ENCODE data around the gene MX1.

Gene MX1

GRCh38 chr21:41379901-41380300 is 46.1 kb upstream of the MX1 start:
- H3K27ac ChIP-seq (replicated peaks): no peak overlapping the region
- DNase-seq (ENCODE audit: low read depth in 1 of 2, low spot score in 1 of 2): no peak
- no peak overlapping the region for H3K4me3 ChIP-seq (replicated peaks; ENCODE audit: insufficient read depth, low read length)
- no peak for TF ChIP-seq POLR2AphosphoS5 (IDR thresholded peaks at IDR 0.05; ENCODE audit: low read depth)
- TF ChIP-seq CTCF (IDR thresholded peaks at IDR 0.05; ENCODE audit: insufficient read depth, low read length): no peak
- no peak for TF ChIP-seq REST (IDR thresholded peaks at IDR 0.05; ENCODE audit: insufficient replicate concordance, low read depth)
- no peak for TF ChIP-seq SPI1 (IDR thresholded peaks at IDR 0.05; ENCODE audit: borderline replicate concordance, low read depth)
- no peaks in the 10 kb centered on the region for H3K27me3 ChIP-seq (ENCODE audit: insufficient read depth, poor library complexity, severe bottlenecking)

- Histone ChIP-seq H3K27ac (replicated peaks) (no peak overlapping the region), H3K27me3 (ENCODE audit: insufficient read depth, poor library complexity, severe bottlenecking) (no peaks in the 10 kb centered on the region), H3K4me3 (replicated peaks; ENCODE audit: insufficient read depth, low read length) (no peak overlapping the region)
- no peak for DNase-seq (ENCODE audit: low read depth in 1 of 2, low spot score in 1 of 2)
- TF ChIP-seq SPI1 (IDR thresholded peaks at IDR 0.05; ENCODE audit: borderline replicate concordance, low read depth): no peak
- no peak for TF ChIP-seq POLR2AphosphoS5 (IDR thresholded peaks at IDR 0.05; ENCODE audit: low read depth)
- no peak for TF ChIP-seq GABPA (IDR thresholded peaks at IDR 0.05; ENCODE audit: low read depth)
These were observed 44.3 kb upstream of the MX1 start for GRCh38 chr21:41381731-41382130.

GRCh38 chr21:41387042-41387819 is 38.8 kb upstream of the MX1 start:
- H3K27ac ChIP-seq (replicated peaks): no peak overlapping the region
- no peaks in the 10 kb centered on the region for H3K27me3 ChIP-seq (ENCODE audit: insufficient read depth, poor library complexity, severe bottlenecking)
- no peak for TF ChIP-seq POLR2AphosphoS5 (IDR thresholded peaks at IDR 0.05; ENCODE audit: low read depth)
- TF ChIP-seq GABPA (IDR thresholded peaks at IDR 0.05; ENCODE audit: low read depth): no peak
- TF ChIP-seq REST (IDR thresholded peaks at IDR 0.05; ENCODE audit: insufficient replicate concordance, low read depth): no peak
- TF ChIP-seq SPI1 (IDR thresholded peaks at IDR 0.05; ENCODE audit: borderline replicate concordance, low read depth): no peak
- no peak for TF ChIP-seq CTCF (IDR thresholded peaks at IDR 0.05; ENCODE audit: insufficient read depth, low read length)
- DNase-seq (ENCODE audit: low read depth in 1 of 2, low spot score in 1 of 2): no peak
- no peak overlapping the region for H3K4me3 ChIP-seq (replicated peaks; ENCODE audit: insufficient read depth, low read length)

- Histone ChIP-seq H3K27ac (replicated peaks) (no peak overlapping the region), H3K4me3 (replicated peaks; ENCODE audit: insufficient read depth, low read length) (no peak overlapping the region)
- TF ChIP-seq POLR2AphosphoS5 (IDR thresholded peaks at IDR 0.05; ENCODE audit: low read depth): no peak
- TF ChIP-seq REST (IDR thresholded peaks at IDR 0.05; ENCODE audit: insufficient replicate concordance, low read depth): no peak
- no peak for TF ChIP-seq CTCF (IDR thresholded peaks at IDR 0.05; ENCODE audit: insufficient read depth, low read length)
- TF ChIP-seq SPI1 (IDR thresholded peaks at IDR 0.05; ENCODE audit: borderline replicate concordance, low read depth): no peak
- no peak for TF ChIP-seq GABPA (IDR thresholded peaks at IDR 0.05; ENCODE audit: low read depth)
These were observed 38.2 kb upstream of the MX1 start for GRCh38 chr21:41387824-41388223.

More at GRCh38 chr21:41387824-41388223, 38.2 kb upstream of the MX1 start:
- no peak for DNase-seq (ENCODE audit: low read depth in 1 of 2, low spot score in 1 of 2)
- no peaks in the 10 kb centered on the region for H3K27me3 ChIP-seq (ENCODE audit: insufficient read depth, poor library complexity, severe bottlenecking)
